IPS-18c (cell line): ENCODE results near the gene MBP.
"Not testable (repeated sequence)": the region's sequence is repeated elsewhere in the genome, so short reads cannot be mapped to it uniquely, and the experiment has no call there.

Source experiments
- H3K4me3 ChIP-seq: 2 replicates; pipeline ENCODE4 v1.7.0; 2013; ENCODE audit warnings: low read depth, mild to moderate bottlenecking, low read length, moderate library complexity; ENCODE audit not compliant: insufficient read depth
- H3K9me3 ChIP-seq: one replicate; pipeline ENCODE4 v1.6.1; 2013; ENCODE audit warnings: mild to moderate bottlenecking, low read length, moderate library complexity; ENCODE audit not compliant: control insufficient read depth, insufficient read depth

The MBP gene

GRCh38 chr18:77038182-77038858 lies 94.3 kb downstream of the MBP start:
- Histone ChIP-seq H3K4me3 (no peak overlapping the region), H3K9me3 (no peaks in the 10 kb centered on the region)

- H3K4me3 ChIP-seq, result no peak overlapping the region
- no peaks in the 10 kb centered on the region for H3K9me3 ChIP-seq
These were observed 95.0 kb downstream of the MBP start for GRCh38 chr18:77037567-77037966.

- H3K9me3 ChIP-seq, result no peaks in the 10 kb centered on the region
- no peak overlapping the region for H3K4me3 ChIP-seq
These were observed 97.0 kb downstream of the MBP start for GRCh38 chr18:77035380-77036187.

GRCh38 chr18:77033575-77033974 lies 99.0 kb downstream of the MBP start:
- no peak overlapping the region for H3K4me3 ChIP-seq
- H3K9me3 ChIP-seq, result no peaks in the 10 kb centered on the region

- H3K4me3 ChIP-seq, result no peak overlapping the region
These were observed 100.3 kb downstream of the MBP start for GRCh38 chr18:77032181-77032701.

GRCh38 chr18:77031662-77032061 lies 100.9 kb downstream of the MBP start:
- H3K9me3 ChIP-seq, result no peaks in the 10 kb centered on the region
- H3K4me3 ChIP-seq, result no peak overlapping the region

More at GRCh38 chr18:77032181-77032701, 100.3 kb downstream of the MBP start:
- no peaks in the 10 kb centered on the region for H3K9me3 ChIP-seq

GRCh38 chr18:77030201-77030600 lies 102.4 kb downstream of the MBP start:
- Histone ChIP-seq H3K4me3 (no peak overlapping the region), H3K9me3 (no peaks in the 10 kb centered on the region)

GRCh38 chr18:77025831-77026363 lies 106.7 kb downstream of the MBP start:
- no peak overlapping the region for H3K4me3 ChIP-seq
- no peaks in the 10 kb centered on the region for H3K9me3 ChIP-seq

GRCh38 chr18:77025123-77025522 lies 107.5 kb downstream of the MBP start:
- Histone ChIP-seq H3K9me3 (no peaks in the 10 kb centered on the region), H3K4me3 (no peak overlapping the region)

GRCh38 chr18:77024476-77024875 lies 108.1 kb downstream of the MBP start:
- no peaks in the 10 kb centered on the region for H3K9me3 ChIP-seq
- no peak overlapping the region for H3K4me3 ChIP-seq

- H3K9me3 ChIP-seq, result no peaks in the 10 kb centered on the region
- H3K4me3 ChIP-seq, result no peak overlapping the region
These were observed 109.3 kb downstream of the MBP start for GRCh38 chr18:77023102-77023782.

- Histone ChIP-seq H3K9me3 (no peaks in the 10 kb centered on the region), H3K4me3 (no peak overlapping the region)
These were observed 110.0 kb downstream of the MBP start for GRCh38 chr18:77022556-77022955.

GRCh38 chr18:77022116-77022515 lies 110.5 kb downstream of the MBP start:
- H3K9me3 ChIP-seq, result no peaks in the 10 kb centered on the region
- H3K4me3 ChIP-seq, result no peak overlapping the region

GRCh38 chr18:77021478-77021877 lies 111.1 kb downstream of the MBP start:
- not testable (repeated sequence) for H3K9me3 ChIP-seq, H3K4me3 ChIP-seq

- no peak overlapping the region for H3K4me3 ChIP-seq
These were observed 111.5 kb downstream of the MBP start for GRCh38 chr18:77021075-77021474.

GRCh38 chr18:77020561-77020960 lies 112.0 kb downstream of the MBP start:
- H3K4me3 ChIP-seq, result no peak overlapping the region
- no peaks in the 10 kb centered on the region for H3K9me3 ChIP-seq

More at GRCh38 chr18:77021075-77021474, 111.5 kb downstream of the MBP start:
- H3K9me3 ChIP-seq, result no peaks in the 10 kb centered on the region

GRCh38 chr18:77019641-77020040 lies 112.9 kb downstream of the MBP start:
- H3K4me3 ChIP-seq, result no peak overlapping the region

More at GRCh38 chr18:77019641-77020040, 112.9 kb downstream of the MBP start:
- H3K9me3 ChIP-seq, result no peaks in the 10 kb centered on the region
